Measurements from ENCODE around the gene BCO2.

The BCO2 gene

GRCh38 chr11:112219476-112220232 is 44.3 kb downstream of the BCO2 start:
- peak; percentile 37 for DNase-seq

GRCh38 chr11:112221274-112221835 is 46.0 kb downstream of the BCO2 start:
- DNase-seq = no peak

- DNase-seq = no peak
These were observed 47.0 kb downstream of the BCO2 start for GRCh38 chr11:112222303-112222702.

- DNase-seq = no peak
These were observed 47.8 kb downstream of the BCO2 start for GRCh38 chr11:112223121-112223520.

GRCh38 chr11:112223754-112224532 is 48.6 kb downstream of the BCO2 start:
- no peak for DNase-seq

GRCh38 chr11:112225753-112226061 is 50.4 kb downstream of the BCO2 start:
- no peak for DNase-seq

GRCh38 chr11:112226062-112226830 is 50.9 kb downstream of the BCO2 start, which contains the start of gene PTS:
PTS (plus strand) TSS chr11:112226428; CDS start chr11:112226444, 16 bp downstream.
- DNase-seq = peak; percentile 62

- no peak for DNase-seq
These were observed 51.6 kb downstream of the BCO2 start for GRCh38 chr11:112226831-112227401.

- no peak for DNase-seq
These were observed 52.2 kb downstream of the BCO2 start for GRCh38 chr11:112227471-112227870.

- no peak for DNase-seq
These were observed 53.4 kb downstream of the BCO2 start for GRCh38 chr11:112228706-112229105.

GRCh38 chr11:112229159-112229558 is 53.8 kb downstream of the BCO2 start:
- no peak for DNase-seq

- DNase-seq = no peak
These were observed 54.6 kb downstream of the BCO2 start for GRCh38 chr11:112229746-112230433.

- DNase-seq = no peak
These were observed 56.6 kb downstream of the BCO2 start for GRCh38 chr11:112231952-112232351.

GRCh38 chr11:112235750-112236390 is 60.6 kb downstream of the BCO2 start:
- DNase-seq = no peak

GRCh38 chr11:112237451-112237850 is 62.1 kb downstream of the BCO2 start:
- DNase-seq = no peak

GRCh38 chr11:112238041-112238440 is 62.7 kb downstream of the BCO2 start:
- DNase-seq = no peak

- no peak for DNase-seq
These were observed 66.2 kb downstream of the BCO2 start for GRCh38 chr11:112241486-112241885.

- no peak for DNase-seq
These were observed 71.9 kb downstream of the BCO2 start for GRCh38 chr11:112247201-112247600.

- no peak for DNase-seq
These were observed 72.9 kb downstream of the BCO2 start for GRCh38 chr11:112248201-112248600.

- no peak for DNase-seq
These were observed 74.7 kb downstream of the BCO2 start for GRCh38 chr11:112249871-112250610.

Data from DMS79 (cell line).